Activated T-helper 1 cell treated with anti-CD3 and anti-CD28 coated beads, Interleukin-2, amount 50 U/mL, for 16 hours (primary cell): Measurements from ENCODE around the gene CDH15.
A peak's percentile ranks its signal among the peaks of the same experiment; 100 is the strongest.

Source experiments
- DNase-seq, 2 donors: peaks; one replicate each; pipeline ENCODE4 v3.0.0-alpha.2; 2020; ENCODE audit warnings: low read depth in 1 of 2, low spot score in 1 of 2

The CDH15 gene, protein sequence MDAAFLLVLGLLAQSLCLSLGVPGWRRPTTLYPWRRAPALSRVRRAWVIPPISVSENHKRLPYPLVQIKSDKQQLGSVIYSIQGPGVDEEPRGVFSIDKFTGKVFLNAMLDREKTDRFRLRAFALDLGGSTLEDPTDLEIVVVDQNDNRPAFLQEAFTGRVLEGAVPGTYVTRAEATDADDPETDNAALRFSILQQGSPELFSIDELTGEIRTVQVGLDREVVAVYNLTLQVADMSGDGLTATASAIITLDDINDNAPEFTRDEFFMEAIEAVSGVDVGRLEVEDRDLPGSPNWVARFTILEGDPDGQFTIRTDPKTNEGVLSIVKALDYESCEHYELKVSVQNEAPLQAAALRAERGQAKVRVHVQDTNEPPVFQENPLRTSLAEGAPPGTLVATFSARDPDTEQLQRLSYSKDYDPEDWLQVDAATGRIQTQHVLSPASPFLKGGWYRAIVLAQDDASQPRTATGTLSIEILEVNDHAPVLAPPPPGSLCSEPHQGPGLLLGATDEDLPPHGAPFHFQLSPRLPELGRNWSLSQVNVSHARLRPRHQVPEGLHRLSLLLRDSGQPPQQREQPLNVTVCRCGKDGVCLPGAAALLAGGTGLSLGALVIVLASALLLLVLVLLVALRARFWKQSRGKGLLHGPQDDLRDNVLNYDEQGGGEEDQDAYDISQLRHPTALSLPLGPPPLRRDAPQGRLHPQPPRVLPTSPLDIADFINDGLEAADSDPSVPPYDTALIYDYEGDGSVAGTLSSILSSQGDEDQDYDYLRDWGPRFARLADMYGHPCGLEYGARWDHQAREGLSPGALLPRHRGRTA

DNA sequence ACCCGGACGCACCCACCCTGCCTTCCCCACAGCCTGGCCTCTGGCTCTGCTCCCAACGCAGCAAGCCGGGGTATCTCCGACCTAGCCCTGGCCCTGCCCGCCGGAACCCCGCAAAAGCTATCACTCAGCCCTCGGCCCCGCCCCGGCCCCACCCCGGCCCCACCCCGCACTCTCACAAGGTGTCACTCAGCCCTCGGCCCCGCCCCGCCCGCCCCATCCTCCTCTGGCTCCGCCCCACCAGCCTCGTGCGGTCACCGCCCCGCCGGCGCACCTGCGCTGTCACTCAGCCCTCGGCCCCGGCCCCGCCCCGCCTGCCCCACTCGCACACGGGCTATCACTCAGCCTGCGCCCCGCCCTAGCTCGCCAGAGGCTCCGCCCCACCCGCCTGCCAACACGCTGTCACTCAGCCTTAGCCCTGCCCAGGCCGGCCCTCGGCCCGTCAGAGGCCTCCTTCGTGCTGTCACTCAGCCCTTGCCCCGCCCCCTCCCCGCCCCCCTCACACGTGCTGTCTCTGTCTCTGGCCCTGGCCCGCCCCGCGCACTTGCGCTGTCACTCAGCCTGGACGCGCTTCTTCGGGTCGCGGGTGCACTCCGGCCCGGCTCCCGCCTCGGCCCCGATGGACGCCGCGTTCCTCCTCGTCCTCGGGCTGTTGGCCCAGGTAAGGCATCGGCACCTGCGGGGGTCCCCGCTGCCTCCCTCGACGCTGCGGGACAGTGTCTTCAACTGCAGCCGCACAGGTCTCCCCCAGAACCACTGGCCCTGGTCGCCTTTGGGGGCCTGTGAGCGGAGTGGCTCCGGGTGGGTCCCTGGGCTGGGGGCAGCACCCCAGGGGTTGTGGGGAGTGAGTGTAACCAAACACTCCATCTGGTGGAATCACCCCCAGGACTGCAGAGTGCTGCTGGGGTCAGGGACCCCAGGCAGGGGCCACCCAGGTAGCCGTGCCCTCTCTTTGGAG lies at the start of gene CDH15:
Gene CDH15, plus strand, starts transcription at position 533 of the 955 bp plus-strand sequence. Its CDS starts 84 bp downstream, at position 617.
- peak; percentile 84 to 91 for DNase-seq

DNA sequence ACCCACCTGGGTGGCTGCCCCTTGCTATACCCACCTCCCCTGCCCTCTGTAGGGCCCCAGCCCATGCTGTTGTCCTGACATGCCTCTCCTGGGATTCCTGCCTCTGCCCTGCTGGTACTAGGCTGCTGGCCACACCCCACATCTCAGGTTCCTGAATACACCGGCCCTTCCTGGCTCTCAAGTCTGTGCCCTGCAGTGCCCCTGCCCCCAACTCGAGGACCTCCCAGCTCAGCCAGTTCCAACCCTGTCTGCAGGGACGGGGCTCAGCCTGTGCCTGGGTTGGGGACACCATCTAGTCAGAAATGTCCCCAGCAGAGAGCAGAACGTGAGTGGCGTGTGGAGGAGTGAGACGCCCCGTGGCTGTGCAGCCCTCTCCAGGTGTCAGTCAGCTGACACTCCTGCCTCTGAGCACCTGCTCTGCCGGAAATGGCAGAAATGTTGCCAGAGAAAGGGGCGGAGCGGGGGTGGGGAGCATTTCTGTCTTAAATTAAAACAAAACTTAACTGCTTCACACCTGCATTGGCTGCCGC lies 49.2 kb upstream of the CDH15 start:
- DNase-seq: peak; percentile 42 to 50

DNA sequence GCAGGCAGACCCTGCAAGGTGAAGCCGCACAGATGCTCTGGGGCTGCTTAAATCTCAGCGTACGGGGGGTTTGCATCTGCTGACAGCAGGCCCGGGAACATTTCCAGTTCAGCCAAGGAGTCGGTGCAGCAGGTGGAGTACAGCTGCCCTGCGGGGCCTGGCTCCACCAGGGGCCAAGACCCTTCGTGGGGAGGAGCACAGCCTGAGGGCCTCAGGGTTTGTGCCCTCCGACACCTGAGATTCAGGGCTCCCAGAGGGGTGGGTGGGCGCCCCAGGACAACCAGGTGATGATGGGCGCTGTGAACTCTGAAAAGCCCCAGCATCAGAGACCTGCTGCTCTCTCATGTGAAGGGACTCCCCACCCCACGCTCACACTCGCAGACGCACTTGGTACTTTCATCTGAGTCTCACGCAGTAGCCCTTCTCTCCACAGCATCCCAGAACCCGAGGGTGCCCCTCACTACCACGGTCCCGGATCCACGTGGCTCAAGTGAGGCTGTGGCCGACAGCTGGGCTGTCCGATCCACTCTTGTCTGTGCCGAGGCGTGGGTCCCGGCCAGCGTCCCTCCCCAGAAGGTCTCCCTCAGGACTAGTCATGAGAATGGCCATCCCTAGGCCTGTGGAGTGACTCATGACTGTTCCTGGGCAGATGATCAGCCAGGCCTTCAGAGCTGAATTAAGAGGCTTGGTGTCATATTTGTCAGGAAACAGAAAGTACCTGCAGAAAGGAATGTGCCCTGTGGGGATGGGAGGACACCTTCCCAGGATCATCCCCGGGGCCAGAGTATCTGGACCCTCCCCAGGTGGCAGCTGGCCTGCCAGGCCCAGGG lies 48.3 kb upstream of the CDH15 start:
- no peak for DNase-seq

DNA sequence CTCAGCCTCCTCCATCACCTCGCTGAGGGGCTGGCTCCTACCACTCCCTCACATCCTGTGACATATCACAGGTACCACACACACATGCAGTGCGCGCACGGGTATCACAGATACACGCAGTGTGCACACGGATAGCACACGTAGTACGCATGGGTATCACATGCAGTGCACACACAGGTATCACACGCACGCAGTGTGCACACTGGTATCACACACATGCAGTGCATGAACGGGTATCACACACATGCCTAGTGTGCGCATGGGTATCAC lies 47.8 kb upstream of the CDH15 start:
- DNase-seq: no peak

DNA sequence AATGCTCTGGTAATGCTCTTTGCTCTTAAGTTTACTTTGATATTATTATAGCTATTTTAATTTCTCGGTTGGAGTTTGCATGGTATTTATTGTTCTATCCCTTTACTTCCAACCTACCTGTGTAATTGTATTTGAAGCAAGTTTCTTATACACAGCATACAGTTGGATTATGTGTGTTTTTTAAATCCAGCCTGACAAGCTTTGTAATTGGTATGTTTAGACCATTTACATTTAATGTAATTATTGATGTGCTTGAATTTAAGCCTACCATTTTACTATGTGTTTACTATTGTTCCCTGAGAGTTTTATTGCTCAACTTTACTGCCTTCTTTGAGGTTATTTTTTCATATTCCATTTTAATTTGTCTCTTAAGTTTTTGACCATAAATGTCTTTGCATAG lies 42.2 kb upstream of the CDH15 start:
- no peak for DNase-seq

DNA sequence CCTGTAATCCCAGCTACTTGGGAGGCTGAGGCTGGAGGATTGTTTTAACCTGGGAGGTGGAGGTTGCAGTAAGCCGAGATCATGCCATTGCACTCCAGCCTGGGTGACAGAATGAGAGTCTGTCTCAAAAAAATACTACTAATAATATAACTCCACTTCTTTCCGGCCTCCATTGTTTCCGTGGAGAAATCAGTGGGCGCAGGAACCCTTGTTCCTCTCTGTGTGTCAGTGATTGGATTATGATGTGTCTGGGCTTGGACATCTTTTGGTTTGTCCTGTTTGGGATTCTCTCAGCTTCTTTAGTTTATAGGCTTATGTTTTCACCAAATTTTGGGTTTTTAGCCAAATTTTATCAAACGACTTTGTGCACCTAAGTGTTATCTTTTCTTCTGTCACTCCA lies 41.1 kb upstream of the CDH15 start:
- DNase-seq: no peak

DNA sequence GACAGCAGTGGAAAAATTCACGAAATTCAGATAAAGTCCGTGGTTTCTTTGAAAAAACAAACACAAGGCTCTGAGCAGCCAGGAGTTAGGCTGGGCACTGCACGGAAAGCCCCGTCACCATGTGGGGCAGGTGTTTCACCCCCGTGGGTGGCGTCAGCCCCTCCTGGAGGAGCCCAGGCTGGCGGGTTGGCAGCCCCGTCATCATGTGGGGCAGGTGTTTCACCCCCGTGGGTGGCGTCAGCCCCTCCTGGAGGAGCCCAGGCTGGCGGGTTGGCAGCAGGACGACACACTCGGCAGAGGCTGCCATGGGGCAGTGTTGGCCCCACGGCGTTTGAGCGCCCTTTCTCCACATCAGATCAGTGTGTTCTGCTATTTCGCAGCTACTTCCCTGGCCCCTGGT lies 39.8 kb upstream of the CDH15 start:
- DNase-seq: no peak

DNA sequence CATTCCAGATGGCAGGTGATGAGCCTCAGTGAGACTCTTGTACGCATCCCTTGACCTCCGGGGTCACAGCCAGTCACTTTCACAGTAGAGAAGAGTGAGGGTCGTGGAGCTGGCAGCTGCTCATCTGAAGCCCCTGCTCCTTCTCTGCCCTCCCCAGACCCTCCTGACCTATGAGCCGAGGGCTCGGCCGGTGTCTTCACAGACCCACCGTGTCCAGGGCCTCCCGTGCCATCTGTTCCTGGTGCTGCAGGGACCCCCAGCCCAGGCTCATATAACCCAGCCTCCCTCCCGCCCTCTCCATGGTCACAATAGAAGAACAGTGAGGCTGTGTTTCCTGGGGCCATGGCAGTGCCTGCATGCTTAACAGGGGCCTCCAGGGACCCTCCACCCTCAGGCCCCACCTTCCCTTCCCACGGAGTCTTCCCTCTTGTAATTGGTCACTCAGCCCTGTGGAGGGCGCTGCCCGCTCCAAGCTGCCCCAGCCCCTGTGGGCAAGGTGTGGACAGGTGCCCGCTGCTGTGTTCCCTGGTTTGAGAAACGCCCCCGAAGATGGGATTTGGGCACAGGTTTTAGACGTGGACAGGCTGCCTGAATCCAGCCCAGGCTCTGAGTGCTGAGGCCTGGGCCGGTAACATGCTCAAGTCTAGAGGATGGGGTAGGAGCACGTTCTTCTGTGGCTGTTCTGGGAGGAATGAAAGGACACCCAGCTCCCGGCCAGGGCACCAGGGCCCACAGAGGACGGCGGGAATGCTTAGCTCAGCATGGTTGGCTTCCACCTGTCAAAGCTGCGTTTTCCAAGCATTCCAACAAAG lies 39.1 kb upstream of the CDH15 start:
- no peak for DNase-seq

DNA sequence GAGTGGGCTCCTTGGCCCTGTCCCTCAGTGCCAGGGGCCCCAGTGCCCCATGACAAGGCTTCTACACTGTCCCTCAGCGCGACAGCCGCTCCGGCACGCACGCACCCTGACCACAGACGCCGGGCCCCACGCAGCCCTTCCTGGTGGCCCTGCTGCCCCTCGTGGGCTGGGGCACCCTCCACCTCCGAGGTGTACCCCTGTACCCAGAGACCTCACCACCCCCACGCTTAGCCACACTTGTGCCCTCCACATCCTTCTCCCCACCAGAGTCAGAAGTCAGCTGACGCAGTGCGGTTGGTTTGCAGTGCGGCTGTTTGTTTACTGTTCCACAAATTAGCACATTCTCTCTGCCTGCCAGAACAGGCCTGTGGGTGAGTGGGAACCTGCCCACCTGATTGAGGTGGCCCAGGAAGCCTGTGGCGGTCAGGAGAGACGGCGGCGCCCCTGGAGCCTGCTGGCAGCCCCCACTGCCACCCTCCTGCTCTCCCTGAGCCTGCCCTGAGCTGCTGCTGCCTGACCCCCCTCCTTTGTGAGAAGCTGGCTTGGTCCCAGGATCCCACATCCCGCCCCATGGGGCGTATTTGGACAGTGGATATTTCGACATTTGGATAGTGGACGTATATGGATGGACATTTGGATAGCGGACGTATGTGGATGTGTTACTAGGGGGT lies 38.0 kb upstream of the CDH15 start:
- no peak for DNase-seq

DNA sequence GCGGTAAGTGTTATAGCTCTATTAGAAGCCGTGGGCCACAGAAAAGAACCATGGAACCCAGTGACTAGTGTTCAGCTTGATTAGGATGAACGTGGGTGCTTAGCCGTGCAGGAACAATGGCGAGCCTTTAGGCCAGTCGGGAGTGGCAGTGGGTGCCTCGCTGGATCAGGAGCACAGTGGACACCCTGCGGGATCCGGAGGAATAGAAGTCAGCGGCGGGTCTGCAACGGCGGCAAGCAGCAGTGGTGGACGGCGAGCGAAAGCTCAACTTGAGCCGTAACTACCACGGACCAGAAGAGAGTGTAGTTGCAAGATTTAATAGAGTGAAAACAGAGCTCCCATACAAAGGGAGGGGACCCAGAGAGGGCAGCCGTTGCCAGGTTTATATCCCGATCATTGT lies 37.3 kb upstream of the CDH15 start:
- no peak for DNase-seq

DNA sequence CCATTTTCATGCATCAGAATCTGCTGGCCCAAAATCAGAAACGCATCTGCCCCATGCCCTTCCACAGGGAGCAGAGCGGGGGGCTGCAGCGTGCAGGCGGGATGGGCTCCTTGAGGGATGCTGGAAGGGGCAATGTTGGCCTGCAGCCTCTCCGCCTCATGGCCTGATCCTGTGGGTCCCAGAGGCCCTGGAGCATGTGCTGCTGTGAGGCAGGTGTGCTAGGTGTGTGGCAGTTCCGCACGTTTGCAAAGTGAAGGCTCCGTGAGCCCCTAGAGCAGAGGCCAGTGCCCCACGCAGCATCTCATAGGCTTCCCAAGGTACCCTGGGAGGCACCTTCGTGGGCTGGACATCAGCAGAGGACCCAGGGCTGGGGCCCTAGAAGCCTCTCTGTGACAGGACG lies 36.4 kb upstream of the CDH15 start:
- no peak for DNase-seq

DNA sequence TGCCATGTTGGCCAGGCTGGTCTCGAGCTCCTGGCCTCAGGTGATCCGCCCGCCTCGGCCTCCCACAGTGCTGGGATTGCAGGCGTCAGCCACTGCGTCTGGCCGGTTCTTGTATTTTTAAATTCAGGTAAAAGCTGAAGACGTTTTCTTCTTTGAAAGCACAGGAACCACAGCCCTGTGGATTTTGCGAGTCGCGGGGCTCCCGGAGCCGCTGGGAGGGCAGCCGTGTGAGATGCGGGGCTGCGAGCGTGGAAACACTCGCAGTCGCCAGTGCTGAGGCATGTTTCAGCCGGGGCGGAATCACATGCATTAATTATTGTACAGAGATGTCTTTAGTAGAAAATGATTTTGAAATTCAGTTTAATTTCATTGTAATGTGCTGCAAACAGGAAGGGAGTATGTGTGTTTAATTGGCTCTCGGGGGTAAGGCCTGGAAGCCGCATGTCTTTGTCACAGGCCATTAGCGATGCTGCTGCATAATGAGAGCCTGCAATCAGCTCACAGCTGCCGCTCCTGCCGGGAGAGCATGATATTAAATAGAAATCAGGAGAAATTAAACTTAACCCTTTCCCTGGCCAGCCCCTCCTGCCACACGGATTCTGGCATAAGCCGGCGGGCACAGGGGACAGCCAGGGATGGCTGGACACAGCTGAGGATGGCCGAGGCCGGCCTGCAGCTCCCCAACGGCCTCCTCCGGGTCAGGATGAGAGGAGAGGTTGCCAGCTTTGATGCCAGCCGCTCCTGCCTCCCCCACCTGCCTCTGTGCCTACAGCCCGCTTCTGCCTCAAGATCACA lies 35.4 kb upstream of the CDH15 start:
- DNase-seq: no peak

DNA sequence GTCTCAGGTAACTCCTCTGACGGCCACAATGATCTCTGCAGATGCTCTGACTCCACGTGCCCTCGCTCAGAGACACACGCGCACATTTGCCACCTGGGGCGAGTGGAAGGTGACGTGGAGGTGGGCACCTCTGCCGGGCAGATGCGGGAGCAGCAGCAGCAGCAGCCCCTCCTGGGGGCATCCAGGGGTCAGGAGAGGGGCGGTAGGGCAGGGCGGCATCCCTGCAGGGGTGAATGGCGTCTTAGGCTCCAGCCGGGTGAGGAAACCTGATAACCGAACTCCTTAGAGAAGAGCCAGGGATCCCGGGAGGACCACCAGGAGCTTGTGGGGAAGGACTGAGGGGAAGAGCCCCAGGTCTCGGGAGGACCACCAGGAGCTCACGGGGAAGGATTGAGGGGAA lies 34.6 kb upstream of the CDH15 start:
- no peak for DNase-seq

DNA sequence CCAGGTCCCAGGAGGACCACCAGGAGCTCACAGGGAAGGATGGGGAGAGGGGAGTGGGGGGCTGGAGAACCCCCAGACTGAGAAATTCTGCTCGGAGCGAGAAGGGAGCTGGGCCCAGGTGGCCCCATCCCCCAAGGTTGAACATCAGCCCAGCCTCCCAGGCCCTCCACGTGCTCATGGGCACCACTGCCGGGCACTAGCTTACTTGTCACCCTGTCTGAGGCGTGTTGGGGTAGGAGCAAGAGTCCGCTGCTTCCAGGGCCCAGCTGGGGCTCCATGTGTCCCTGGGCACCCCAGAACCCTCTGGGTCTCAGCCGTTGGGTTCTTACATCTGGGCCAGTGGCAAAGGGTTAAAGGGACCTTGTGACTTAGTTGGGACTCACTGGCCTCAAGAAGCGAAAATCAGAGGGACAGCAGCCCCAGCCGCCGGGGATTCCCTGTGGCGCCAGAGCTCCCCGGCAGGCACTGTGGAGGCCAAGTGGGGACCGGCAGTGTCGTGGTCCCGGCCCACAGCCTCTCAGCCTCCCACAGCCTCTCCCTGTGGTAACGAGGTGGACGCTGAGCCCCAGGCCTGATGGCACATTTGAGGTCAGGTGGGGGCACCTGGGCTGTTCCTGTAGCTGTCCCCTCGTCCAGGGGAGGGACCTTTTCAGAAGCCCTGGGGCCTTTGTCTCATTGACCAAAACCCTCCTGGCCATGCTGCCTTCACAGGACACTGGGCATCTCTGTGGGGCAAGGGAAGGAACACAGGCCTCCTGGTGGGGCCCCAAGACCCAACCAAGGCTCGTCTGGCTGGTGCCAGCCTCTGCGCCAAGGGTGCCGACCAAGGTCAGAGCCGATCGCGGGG lies 33.7 kb upstream of the CDH15 start:
- DNase-seq: no peak

DNA sequence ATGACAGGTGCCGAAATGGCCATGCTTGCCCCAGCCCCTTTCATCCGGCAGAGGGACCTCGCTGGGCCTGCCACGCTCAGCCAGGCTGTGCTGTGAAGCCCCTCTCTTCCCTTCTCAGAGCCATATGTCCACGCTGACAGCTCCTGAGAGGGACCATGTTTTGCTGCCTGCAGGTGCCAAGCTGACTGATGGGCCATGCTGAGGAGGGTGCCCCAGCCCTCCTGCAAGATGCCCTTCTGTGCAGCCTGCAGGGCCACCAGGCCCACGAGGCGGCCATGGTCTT lies 33.1 kb upstream of the CDH15 start:
- no peak for DNase-seq

DNA sequence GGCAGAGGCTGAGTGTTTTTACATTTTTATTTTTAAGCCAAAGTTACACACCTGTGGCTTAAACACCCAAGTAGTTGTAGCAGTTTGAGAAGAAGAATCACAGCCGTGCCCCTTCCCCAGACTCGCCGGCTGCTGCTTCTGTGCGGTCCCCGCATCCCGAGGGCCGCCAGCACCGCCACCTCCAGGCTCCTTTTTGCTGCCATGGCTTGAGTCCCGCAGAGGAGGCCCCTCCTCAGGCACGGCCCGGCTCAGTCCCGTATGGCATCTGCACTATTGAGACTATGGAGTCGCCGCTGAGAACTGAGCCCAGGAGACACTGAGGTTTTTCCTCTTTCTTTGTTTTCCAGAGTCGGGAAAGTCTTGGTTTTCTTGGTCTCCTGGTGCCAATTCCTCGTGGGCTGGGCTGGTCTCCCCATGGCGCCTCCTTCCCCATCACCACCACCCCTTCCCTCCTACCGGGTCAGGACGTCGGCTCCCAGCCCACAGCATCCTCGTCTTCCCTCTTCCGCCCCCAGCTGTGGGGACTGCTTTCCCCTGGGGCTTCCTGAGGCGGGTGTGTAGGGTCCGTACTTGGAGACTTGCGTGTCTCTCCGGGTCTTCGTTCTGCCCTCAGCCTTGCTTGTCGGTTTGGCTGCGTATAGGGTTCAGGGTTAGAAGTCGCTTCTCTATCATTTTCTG lies 32.6 kb upstream of the CDH15 start:
- DNase-seq: no peak

DNA sequence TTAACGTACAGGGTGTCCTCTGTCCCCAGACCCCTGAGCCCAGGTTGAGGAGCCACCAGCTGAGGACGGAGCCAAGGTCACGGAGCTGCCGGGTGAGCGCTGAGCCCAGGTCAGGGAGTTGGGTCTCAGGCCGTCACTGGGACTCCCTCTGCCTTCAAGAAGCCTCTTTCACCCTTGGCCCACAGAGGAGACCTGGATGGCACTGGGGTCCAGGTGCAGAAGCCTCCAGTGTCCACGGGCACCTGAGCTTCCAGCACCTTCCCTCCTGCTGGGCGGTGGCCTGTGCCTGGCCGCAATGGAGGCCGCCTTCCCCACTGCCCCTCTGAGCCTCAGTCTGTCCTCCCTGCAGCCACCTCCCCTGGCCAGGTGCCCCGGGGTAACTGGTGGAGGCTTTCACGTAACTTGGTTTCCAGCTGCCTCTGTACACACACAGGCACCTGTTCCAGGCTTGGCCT lies 31.6 kb upstream of the CDH15 start:
- DNase-seq: no peak
